ENCODE measurements around the gene PCDHGC5. TPM values are rescaled to one million over a fixed set of nuclear protein-coding genes. Genes with fewer than 3 reads are reported as not detected.
A peak's percentile ranks its signal among the peaks of the same experiment; 100 is the strongest.

The PCDHGC5 gene
- total RNA-seq, 1 donor from 2014 or later: 0.26 TPM

DNA sequence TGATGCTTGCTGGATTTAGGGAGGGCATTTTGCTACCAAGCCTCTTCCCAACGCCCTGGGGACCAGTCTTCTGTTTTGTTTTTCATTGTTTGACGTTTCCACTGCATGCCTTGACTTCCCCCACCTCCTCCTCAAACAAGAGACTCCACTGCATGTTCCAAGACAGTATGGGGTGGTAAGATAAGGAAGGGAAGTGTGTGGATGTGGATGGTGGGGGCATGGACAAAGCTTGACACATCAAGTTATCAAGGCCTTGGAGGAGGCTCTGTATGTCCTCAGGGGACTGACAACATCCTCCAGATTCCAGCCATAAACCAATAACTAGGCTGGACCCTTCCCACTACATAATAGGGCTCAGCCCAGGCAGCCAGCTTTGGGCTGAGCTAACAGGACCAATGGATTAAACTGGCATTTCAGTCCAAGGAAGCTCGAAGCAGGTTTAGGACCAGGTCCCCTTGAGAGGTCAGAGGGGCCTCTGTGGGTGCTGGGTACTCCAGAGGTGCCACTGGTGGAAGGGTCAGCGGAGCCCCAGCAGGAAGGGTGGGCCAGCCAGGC, 23.0 kb downstream of the PCDHGC5 start:
- FAIRE-seq (peak; percentile 43), DNase-seq (ENCODE audit: low read depth) (no peak)
- no peak for TF ChIP-seq CTCF (IDR thresholded peaks at IDR 0.05; ENCODE audit: insufficient read depth, low read length, severe bottlenecking)
- Histone ChIP-seq H3K27me3 (ENCODE audit: control insufficient read depth, insufficient read depth, low read length) (no peaks in the 10 kb centered on the region), H3K4me3 (ENCODE audit: low read depth, low read length) (no peak overlapping the region), H3K36me3 (ENCODE audit: control insufficient read depth, insufficient read depth, low read length) (peaks cover 12% of the 10 kb centered on the region)

DNA sequence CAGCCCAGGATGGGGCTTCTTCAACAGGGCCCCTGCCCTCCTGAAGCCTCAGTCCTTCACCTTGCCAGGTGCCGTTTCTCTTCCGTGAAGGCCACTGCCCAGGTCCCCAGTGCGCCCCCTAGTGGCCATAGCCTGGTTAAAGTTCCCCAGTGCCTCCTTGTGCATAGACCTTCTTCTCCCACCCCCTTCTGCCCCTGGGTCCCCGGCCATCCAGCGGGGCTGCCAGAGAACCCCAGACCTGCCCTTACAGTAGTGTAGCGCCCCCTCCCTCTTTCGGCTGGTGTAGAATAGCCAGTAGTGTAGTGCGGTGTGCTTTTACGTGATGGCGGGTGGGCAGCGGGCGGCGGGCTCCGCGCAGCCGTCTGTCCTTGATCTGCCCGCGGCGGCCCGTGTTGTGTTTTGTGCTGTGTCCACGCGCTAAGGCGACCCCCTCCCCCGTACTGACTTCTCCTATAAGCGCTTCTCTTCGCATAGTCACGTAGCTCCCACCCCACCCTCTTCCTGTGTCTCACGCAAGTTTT, 23.6 kb downstream of the PCDHGC5 start:
- DNase-seq (ENCODE audit: low read depth): peak; percentile 65
- Histone ChIP-seq H3K27me3 (ENCODE audit: control insufficient read depth, insufficient read depth, low read length) (no peaks in the 10 kb centered on the region), H3K4me3 (ENCODE audit: low read depth, low read length) (peak overlapping the region; percentile 44), H3K36me3 (ENCODE audit: control insufficient read depth, insufficient read depth, low read length) (peaks cover 12% of the 10 kb centered on the region)
- FAIRE-seq: no peak
- peak; percentile 93 for TF ChIP-seq CTCF (IDR thresholded peaks at IDR 0.05; ENCODE audit: insufficient read depth, low read length, severe bottlenecking)

- peaks cover 12% of the 10 kb centered on the region for H3K36me3 ChIP-seq (ENCODE audit: control insufficient read depth, insufficient read depth, low read length)
- FAIRE-seq: peak; percentile 86
These were observed 24.2 kb downstream of the PCDHGC5 start for GRCh38 chr5:141512911-141513626.

DNA sequence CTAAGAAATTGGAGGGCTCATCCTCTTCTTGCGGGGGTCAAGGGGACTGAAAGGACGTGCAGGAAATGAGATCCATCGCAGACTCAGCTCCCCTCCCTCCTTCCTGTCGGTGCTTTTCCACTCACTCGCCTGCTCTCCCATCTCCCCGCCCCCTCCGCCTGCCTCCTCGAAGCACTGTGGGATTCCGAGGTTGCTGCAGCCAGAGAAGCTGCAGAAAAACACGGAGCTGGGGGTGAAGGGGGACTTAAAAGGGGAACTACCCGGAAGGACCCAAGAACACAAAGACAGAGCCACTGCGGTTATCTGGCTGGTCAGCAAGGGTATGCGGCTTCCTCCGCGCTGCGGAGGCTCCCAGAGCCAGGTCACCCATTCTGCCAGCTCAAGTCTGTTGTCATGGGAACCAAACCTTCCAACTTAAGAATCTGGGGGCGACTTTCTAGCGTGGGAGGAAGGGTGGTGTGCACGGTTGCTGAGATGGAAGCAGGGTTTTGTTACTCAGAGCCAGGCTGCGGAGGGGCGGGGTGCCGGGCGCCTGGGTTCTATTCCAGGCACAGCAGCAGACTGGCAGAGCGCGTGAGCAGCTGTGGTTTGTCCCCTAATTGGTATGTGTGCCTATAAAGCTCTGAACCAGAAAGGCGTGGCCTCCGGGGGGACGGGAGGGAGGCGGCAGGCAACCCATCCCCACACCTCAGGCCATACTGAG, 24.9 kb downstream of the PCDHGC5 start:
- Histone ChIP-seq H3K27me3 (ENCODE audit: control insufficient read depth, insufficient read depth, low read length) (no peaks in the 10 kb centered on the region), H3K36me3 (ENCODE audit: control insufficient read depth, insufficient read depth, low read length) (peaks cover 12% of the 10 kb centered on the region), H3K4me3 (ENCODE audit: low read depth, low read length) (peak overlapping the region; percentile 44)
- no peak for TF ChIP-seq CTCF (IDR thresholded peaks at IDR 0.05; ENCODE audit: insufficient read depth, low read length, severe bottlenecking)
- no peak for FAIRE-seq
- DNase-seq (ENCODE audit: low read depth): peak; percentile 82

More at GRCh38 chr5:141512911-141513626, 24.2 kb downstream of the PCDHGC5 start:
- H3K4me3 ChIP-seq (ENCODE audit: low read depth, low read length): peak overlapping the region; percentile 44
- no peak for TF ChIP-seq CTCF (IDR thresholded peaks at IDR 0.05; ENCODE audit: insufficient read depth, low read length, severe bottlenecking)
- H3K27me3 ChIP-seq (ENCODE audit: control insufficient read depth, insufficient read depth, low read length): no peaks in the 10 kb centered on the region
- DNase-seq (ENCODE audit: low read depth): peak; percentile 52

GRCh38 chr5:141514330-141515133, 25.7 kb downstream of the PCDHGC5 start:
- Histone ChIP-seq H3K27me3 (ENCODE audit: control insufficient read depth, insufficient read depth, low read length) (no peaks in the 10 kb centered on the region), H3K36me3 (ENCODE audit: control insufficient read depth, insufficient read depth, low read length) (peaks cover 12% of the 10 kb centered on the region), H3K4me3 (ENCODE audit: low read depth, low read length) (no peak overlapping the region)
- DNase-seq (ENCODE audit: low read depth): peak; percentile 97
- no peak for TF ChIP-seq CTCF (IDR thresholded peaks at IDR 0.05; ENCODE audit: insufficient read depth, low read length, severe bottlenecking)
- FAIRE-seq: peak; percentile 13
